Measurements from ENCODE around the gene RELCH. TPM values are rescaled to one million over a fixed set of nuclear protein-coding genes. Genes with fewer than 3 reads are reported as not detected.

The RELCH gene
- total and polyA plus RNA-seq, 2 of the 13 experiments (the other 11 are each of a cell fraction or from before 2014, with no cell fraction given) = 5.6 to 31.7 TPM

DNA sequence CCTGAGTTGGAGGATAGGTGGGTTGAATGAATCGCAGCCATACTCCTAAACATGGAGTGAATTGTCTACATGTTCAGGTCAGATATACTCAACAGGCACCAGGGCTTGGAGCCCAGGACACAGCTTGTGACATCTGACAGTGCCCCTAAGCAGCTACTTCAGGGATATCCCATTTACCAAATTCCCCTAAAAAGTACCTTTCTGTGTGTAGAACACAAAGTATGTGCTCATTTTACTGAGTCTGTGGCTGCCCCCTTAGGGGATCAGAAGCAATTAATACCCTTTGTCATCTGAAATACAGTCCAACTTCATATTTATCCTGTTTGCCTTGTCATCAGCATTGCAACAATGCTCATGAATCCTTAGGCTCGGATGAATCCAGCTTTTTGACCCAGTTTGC, 158.9 kb downstream of the RELCH start:
- Histone ChIP-seq H3K9ac (ENCODE audit: insufficient read depth, low read depth, low read length) (no peak overlapping the region), H3K36me3 (replicated peaks in 1 of 2; ENCODE audit: control insufficient read depth in 1 of 2, insufficient read depth in 2 of 2, low read length in 2 of 2) (peaks cover 0 to 6% of the 10 kb centered on the region in 2 experiments; a peak in 1 of 5 replicates), H3K9me3 (ENCODE audit: low read length) (no peaks in the 10 kb centered on the region), H4K20me1 (ENCODE audit: insufficient read depth, low read length) (no peaks in the 10 kb centered on the region), H2AFZ (ENCODE audit: low read length) (no peak overlapping the region), H3K4me2 (ENCODE audit: low read depth, low read length) (no peak overlapping the region), H3K4me3 (replicated peaks in 1 of 3; ENCODE audit: insufficient read depth in 1 of 3, low read depth in 2 of 3, low read length in 3 of 3) (no peak overlapping the region), H3K79me2 (ENCODE audit: insufficient read depth, low read length) (no peaks in the 10 kb centered on the region), H3K27me3 (ENCODE audit: control insufficient read depth in 1 of 2, insufficient read depth in 2 of 2, low read length in 2 of 2) (no peaks in the 10 kb centered on the region), H3K27ac (ENCODE audit: extremely low read length, insufficient read depth, low read length) (no peak overlapping the region), H3K4me1 (ENCODE audit: insufficient read depth, low read length) (peaks cover 19% of the 10 kb centered on the region)
- BruUV-seq (replicated peaks) = no TSS peak
- TF ChIP-seq ATF5 (CRISPR knock-in tag; IDR thresholded peaks at IDR 0.05; ENCODE audit: low read depth) (no peak), ZNF24 (IDR thresholded peaks at IDR 0.05) (no peak), HOXA5 (CRISPR knock-in tag; IDR thresholded peaks at IDR 0.05) (no peak), ZNF790 (CRISPR knock-in tag; IDR thresholded peaks at IDR 0.05; ENCODE audit: borderline replicate concordance) (no peak), SIX4 (CRISPR knock-in tag; IDR thresholded peaks at IDR 0.05) (no peak), RFXAP (CRISPR knock-in tag; IDR thresholded peaks at IDR 0.05; ENCODE audit: borderline replicate concordance) (no peak), RNF2 (conservative IDR thresholded peaks at IDR 0.05; ENCODE audit: low read depth) (no peak), SETDB1 (CRISPR knock-in tag; IDR thresholded peaks at IDR 0.05; ENCODE audit: borderline replicate concordance) (no peak), ZNF782 (CRISPR knock-in tag; IDR thresholded peaks at IDR 0.05; ENCODE audit: borderline replicate concordance) (no peak), XRCC5 (optimal IDR thresholded peaks at IDR 0.05; ENCODE audit: low read length) (no peak)
- TF ChIP-seq, protein P1, sequence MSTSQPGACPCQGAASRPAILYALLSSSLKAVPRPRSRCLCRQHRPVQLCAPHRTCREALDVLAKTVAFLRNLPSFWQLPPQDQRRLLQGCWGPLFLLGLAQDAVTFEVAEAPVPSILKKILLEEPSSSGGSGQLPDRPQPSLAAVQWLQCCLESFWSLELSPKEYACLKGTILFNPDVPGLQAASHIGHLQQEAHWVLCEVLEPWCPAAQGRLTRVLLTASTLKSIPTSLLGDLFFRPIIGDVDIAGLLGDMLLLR (CRISPR knock-in tag; IDR thresholded peaks at IDR 0.05) = no peak
- DNase-seq (ENCODE audit: low spot score) = no peak
- FAIRE-seq = no peak
- POLR2A ChIA-PET = no interaction called here
- intact Hi-C loops (cut with micrococcal nuclease; ENCODE audit: unreplicated experiment) = no loop called here
- 93% methylated on average over 2 of the region's 2 CpGs for WGBS (ENCODE audit: low lambda C conversion rate)
- in situ Hi-C loops (cut with HindIII; ENCODE audit: extremely low pct_ligation_motif_present, low pct_unique_long_range_greater_than_20kb) = no loop called here
- no peak for ATAC-seq
- CTCF ChIA-PET (ENCODE audit: low intra/inter-chr PET ratio, low total read pairs) = no interaction called here
